ENCODE data around the gene DDB1. TPM values are rescaled to one million over a fixed set of nuclear protein-coding genes. Genes with fewer than 3 reads are reported as not detected.

Gene DDB1
- total and polyA plus RNA-seq, 9 of the 15 experiments (the other 6 are each of a cell fraction or from before 2014, with no cell fraction given) = 172 to 361 (median 266) TPM

DNA sequence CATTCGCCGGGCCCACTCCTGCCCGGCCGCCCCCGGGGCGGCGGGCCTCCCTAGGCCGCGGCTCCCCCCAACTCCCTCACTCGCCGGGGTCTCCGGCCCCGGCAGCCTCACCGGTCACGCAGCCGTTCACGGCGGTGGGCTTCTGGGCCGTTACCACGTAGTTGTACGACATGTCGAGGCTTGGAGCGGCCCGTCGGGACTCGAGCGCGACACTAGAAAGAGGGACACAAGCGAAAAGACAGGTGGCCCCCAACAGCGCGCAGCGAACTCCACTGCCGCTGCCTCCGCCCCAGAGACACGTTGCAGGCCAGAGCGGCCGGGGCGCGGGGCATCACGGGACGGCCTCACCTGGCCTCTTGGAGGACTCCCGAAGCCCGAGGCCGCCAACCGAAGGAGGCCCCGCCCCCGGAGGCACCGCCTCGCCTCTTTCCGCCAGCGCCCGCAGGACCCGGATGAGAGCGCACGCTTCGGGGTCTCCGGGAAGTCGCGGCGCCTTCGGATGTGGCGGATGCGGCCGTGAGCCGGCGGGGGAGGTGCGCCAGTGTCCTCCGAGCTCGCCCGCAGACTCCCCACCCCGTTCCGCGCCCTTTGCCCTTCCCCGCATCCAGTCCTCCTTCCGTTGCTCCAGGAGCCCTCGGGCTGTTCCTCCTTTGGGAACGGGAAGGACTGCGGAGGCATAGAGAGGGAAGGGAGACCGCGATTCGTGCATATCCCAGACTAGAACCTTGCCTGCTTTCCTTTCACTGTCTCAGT is at the start of gene DDB1, which contains the start of gene TKFC (continued):
- TF ChIP-seq, protein P1, sequence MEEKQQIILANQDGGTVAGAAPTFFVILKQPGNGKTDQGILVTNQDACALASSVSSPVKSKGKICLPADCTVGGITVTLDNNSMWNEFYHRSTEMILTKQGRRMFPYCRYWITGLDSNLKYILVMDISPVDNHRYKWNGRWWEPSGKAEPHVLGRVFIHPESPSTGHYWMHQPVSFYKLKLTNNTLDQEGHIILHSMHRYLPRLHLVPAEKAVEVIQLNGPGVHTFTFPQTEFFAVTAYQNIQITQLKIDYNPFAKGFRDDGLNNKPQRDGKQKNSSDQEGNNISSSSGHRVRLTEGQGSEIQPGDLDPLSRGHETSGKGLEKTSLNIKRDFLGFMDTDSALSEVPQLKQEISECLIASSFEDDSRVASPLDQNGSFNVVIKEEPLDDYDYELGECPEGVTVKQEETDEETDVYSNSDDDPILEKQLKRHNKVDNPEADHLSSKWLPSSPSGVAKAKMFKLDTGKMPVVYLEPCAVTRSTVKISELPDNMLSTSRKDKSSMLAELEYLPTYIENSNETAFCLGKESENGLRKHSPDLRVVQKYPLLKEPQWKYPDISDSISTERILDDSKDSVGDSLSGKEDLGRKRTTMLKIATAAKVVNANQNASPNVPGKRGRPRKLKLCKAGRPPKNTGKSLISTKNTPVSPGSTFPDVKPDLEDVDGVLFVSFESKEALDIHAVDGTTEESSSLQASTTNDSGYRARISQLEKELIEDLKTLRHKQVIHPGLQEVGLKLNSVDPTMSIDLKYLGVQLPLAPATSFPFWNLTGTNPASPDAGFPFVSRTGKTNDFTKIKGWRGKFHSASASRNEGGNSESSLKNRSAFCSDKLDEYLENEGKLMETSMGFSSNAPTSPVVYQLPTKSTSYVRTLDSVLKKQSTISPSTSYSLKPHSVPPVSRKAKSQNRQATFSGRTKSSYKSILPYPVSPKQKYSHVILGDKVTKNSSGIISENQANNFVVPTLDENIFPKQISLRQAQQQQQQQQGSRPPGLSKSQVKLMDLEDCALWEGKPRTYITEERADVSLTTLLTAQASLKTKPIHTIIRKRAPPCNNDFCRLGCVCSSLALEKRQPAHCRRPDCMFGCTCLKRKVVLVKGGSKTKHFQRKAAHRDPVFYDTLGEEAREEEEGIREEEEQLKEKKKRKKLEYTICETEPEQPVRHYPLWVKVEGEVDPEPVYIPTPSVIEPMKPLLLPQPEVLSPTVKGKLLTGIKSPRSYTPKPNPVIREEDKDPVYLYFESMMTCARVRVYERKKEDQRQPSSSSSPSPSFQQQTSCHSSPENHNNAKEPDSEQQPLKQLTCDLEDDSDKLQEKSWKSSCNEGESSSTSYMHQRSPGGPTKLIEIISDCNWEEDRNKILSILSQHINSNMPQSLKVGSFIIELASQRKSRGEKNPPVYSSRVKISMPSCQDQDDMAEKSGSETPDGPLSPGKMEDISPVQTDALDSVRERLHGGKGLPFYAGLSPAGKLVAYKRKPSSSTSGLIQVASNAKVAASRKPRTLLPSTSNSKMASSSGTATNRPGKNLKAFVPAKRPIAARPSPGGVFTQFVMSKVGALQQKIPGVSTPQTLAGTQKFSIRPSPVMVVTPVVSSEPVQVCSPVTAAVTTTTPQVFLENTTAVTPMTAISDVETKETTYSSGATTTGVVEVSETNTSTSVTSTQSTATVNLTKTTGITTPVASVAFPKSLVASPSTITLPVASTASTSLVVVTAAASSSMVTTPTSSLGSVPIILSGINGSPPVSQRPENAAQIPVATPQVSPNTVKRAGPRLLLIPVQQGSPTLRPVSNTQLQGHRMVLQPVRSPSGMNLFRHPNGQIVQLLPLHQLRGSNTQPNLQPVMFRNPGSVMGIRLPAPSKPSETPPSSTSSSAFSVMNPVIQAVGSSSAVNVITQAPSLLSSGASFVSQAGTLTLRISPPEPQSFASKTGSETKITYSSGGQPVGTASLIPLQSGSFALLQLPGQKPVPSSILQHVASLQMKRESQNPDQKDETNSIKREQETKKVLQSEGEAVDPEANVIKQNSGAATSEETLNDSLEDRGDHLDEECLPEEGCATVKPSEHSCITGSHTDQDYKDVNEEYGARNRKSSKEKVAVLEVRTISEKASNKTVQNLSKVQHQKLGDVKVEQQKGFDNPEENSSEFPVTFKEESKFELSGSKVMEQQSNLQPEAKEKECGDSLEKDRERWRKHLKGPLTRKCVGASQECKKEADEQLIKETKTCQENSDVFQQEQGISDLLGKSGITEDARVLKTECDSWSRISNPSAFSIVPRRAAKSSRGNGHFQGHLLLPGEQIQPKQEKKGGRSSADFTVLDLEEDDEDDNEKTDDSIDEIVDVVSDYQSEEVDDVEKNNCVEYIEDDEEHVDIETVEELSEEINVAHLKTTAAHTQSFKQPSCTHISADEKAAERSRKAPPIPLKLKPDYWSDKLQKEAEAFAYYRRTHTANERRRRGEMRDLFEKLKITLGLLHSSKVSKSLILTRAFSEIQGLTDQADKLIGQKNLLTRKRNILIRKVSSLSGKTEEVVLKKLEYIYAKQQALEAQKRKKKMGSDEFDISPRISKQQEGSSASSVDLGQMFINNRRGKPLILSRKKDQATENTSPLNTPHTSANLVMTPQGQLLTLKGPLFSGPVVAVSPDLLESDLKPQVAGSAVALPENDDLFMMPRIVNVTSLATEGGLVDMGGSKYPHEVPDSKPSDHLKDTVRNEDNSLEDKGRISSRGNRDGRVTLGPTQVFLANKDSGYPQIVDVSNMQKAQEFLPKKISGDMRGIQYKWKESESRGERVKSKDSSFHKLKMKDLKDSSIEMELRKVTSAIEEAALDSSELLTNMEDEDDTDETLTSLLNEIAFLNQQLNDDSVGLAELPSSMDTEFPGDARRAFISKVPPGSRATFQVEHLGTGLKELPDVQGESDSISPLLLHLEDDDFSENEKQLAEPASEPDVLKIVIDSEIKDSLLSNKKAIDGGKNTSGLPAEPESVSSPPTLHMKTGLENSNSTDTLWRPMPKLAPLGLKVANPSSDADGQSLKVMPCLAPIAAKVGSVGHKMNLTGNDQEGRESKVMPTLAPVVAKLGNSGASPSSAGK (IDR thresholded peaks at IDR 0.05) = no peak; the same call in 1 of the 2 replicates
- no peak for TF ChIP-seq ZNF23 (CRISPR knock-in tag; IDR thresholded peaks at IDR 0.05)
- TF ChIP-seq ZNF644 (tag; IDR thresholded peaks at IDR 0.05; ENCODE audit: low read depth) = no peak
- TF ChIP-seq, protein P2, sequence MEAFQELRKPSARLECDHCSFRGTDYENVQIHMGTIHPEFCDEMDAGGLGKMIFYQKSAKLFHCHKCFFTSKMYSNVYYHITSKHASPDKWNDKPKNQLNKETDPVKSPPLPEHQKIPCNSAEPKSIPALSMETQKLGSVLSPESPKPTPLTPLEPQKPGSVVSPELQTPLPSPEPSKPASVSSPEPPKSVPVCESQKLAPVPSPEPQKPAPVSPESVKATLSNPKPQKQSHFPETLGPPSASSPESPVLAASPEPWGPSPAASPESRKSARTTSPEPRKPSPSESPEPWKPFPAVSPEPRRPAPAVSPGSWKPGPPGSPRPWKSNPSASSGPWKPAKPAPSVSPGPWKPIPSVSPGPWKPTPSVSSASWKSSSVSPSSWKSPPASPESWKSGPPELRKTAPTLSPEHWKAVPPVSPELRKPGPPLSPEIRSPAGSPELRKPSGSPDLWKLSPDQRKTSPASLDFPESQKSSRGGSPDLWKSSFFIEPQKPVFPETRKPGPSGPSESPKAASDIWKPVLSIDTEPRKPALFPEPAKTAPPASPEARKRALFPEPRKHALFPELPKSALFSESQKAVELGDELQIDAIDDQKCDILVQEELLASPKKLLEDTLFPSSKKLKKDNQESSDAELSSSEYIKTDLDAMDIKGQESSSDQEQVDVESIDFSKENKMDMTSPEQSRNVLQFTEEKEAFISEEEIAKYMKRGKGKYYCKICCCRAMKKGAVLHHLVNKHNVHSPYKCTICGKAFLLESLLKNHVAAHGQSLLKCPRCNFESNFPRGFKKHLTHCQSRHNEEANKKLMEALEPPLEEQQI (IDR thresholded peaks at IDR 0.05) = no peak
- TF ChIP-seq, protein P3, sequence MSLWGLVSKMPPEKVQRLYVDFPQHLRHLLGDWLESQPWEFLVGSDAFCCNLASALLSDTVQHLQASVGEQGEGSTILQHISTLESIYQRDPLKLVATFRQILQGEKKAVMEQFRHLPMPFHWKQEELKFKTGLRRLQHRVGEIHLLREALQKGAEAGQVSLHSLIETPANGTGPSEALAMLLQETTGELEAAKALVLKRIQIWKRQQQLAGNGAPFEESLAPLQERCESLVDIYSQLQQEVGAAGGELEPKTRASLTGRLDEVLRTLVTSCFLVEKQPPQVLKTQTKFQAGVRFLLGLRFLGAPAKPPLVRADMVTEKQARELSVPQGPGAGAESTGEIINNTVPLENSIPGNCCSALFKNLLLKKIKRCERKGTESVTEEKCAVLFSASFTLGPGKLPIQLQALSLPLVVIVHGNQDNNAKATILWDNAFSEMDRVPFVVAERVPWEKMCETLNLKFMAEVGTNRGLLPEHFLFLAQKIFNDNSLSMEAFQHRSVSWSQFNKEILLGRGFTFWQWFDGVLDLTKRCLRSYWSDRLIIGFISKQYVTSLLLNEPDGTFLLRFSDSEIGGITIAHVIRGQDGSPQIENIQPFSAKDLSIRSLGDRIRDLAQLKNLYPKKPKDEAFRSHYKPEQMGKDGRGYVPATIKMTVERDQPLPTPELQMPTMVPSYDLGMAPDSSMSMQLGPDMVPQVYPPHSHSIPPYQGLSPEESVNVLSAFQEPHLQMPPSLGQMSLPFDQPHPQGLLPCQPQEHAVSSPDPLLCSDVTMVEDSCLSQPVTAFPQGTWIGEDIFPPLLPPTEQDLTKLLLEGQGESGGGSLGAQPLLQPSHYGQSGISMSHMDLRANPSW (CRISPR knock-in tag; IDR thresholded peaks at IDR 0.05) = no peak
- TF ChIP-seq DNMT1 (IDR thresholded peaks at IDR 0.05) = no peak
- TF ChIP-seq ESRRA (IDR thresholded peaks at IDR 0.05; ENCODE audit: borderline replicate concordance, low read depth) = peak; percentile 65; the same call in 1 of the 2 replicates
- no peak for TF ChIP-seq ZNF347 (CRISPR knock-in tag; IDR thresholded peaks at IDR 0.05; ENCODE audit: low read depth)
- TF ChIP-seq TAF9B (IDR thresholded peaks at IDR 0.05; ENCODE audit: partially characterized antibody) = peak; percentile 76
- TF ChIP-seq ESRRB (CRISPR knock-in tag; IDR thresholded peaks at IDR 0.05; ENCODE audit: borderline replicate concordance) = no peak
- TF ChIP-seq MIER1 (IDR thresholded peaks at IDR 0.05; ENCODE audit: low read depth) = no peak
